NCI-H1694 (cell line): ENCODE results near the gene MPST.
"Not testable (repeated sequence)": the region's sequence is repeated elsewhere in the genome, so short reads cannot be mapped to it uniquely, and the experiment has no call there.

Experiments used
- DNase-seq: peaks from one replicate; lab custom pipeline; 2025; lab: John Stamatoyannopoulos, UW

Gene MPST

DNA sequence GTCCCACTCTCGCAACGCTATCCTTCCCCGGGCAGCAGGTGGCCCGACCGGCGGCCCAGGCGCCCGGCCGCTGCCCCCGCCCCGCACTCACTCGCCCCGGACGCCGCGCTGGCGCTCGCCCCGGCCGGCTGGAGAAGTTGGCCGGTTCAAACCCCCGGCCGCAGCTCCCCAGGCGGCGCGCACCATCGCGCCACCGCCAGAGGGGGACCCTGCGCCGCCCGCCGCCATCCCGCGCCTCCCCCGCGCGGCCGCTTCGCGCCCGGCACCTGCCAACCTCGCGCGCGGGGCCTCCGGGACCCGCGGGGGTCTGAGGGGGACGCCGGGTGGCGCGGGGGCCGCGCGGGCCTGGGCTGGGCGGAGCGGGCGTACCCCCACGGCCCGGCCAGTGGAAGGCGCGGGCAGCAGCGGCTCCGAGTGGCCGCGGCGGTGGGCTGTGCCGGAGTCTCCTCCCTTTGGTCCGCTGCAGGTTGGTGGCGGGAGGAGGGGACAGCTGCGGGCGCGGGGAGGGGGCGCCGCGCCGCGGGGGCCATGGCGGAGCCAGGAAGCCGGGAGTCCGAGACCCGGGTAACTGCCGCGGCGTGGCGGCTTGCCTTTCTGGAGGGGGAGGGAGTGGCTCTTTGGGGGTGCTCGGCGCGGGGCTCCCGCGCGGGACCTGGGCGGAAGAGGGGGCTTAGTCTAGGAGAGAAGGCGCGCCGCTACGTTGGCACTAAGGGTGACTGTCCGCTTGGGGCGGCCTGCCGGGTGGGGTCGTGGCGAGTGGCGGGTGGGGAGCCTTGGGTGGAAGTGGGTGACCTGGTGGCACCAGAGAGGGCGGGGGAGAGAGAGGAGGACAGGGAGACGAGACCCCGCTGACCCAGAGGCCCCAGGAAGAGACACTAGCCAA lies at the start of gene MPST, which contains the start of gene TST:
MPST (plus strand) TSS at position 434 of the 883 bp plus-strand sequence; CDS start at position 529, 95 bp downstream.
TST (minus strand) TSS at position 139 of the 883 bp plus-strand sequence. CDS start 715 bp downstream, outside the sequence.
- no peak for DNase-seq

DNA sequence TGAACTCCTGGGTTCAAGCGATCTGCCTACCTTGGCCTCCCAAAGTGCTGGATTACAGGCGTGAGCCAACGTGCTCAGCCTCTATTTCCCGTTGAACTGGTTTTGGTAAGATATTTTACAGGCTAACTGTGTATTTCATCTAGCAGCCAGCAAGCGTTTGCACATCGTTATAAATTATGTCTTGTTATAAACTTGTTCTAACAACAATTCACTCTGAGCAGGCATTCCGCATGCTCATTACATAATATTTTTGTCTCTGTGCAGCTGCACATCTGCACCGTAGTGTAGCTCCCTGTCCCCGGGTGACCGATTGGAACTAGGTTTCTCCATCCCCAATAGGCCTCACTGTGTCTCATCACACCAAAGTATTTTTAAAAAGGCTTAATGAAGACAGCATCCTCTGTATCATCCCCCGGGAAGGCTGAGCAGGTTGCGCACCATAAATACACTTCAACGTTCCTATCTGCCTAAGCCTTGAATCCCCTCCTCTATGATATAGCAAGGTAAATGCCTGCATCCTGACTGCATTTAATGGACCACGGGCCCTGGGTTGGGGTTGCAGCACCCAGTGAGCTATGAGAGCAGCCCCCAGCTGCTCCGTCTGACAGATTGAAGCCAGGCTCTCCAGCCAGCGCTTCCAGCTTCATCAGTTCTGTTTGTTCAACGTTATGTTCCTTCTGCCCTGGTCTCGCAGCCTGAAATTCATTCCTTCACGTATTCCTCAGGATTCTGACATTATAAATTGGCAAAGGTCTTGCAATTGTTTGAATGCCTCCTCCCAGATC lies 48.0 kb upstream of the MPST start:
- no peak for DNase-seq

DNA sequence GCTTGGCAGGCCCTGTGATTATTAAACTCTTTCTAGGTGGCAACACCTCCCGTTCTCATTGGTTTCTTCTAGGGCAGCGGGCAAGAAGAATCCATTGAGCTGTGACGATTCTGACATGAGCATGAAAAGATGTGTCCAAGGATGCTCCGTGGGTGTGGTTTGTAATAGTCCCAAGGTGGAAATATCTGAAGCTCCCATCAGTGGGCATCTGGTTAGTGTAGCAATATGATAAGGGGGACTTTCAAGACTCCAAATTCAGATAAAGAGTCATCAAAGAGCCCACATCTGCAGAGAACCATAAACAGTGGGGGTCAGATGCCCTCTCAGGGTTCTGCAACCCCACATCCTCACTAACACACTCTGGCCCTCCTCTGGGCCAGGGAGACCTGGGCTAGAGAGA lies 42.9 kb upstream of the MPST start:
- DNase-seq: no peak

- DNase-seq: peak; percentile 17
These were observed 42.1 kb upstream of the MPST start for GRCh38 chr22:36977401-36977861.

DNA sequence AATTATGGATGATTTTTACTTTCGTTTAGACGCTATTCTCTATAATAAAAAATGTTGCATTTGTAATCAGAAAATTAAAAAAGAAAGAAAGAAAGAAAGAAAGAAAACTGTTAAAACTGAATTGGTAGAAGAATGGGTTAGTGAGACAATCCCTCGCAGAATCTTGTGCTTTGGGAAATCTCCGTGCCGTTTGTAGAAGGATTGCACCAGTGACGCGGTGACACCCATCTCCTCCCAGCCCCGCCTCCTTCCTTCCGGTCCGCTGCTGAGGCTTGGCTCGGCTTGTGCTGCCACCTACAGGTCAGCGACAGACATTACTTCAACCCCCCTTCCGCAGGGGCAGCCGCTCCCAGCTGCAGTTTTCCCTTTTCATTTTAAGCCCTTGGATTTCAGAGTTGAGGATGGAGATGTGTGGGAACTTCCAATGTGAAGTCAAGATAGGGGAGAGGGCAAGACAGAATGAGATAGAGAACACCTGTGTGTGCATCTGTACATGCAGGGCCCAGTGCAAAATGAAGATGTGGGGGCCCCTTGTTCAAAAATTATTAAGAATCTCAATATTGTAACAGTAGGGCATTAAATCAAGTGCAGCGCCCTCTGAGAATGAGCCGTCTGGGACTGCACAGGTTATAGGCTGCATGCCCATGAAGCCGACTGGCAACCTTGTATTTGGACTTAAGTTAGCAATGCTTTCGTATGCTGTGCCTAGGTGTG lies 41.4 kb upstream of the MPST start:
- DNase-seq: peak; percentile 44

- DNase-seq: no peak
These were observed 40.3 kb upstream of the MPST start for GRCh38 chr22:36979016-36979910.

DNA sequence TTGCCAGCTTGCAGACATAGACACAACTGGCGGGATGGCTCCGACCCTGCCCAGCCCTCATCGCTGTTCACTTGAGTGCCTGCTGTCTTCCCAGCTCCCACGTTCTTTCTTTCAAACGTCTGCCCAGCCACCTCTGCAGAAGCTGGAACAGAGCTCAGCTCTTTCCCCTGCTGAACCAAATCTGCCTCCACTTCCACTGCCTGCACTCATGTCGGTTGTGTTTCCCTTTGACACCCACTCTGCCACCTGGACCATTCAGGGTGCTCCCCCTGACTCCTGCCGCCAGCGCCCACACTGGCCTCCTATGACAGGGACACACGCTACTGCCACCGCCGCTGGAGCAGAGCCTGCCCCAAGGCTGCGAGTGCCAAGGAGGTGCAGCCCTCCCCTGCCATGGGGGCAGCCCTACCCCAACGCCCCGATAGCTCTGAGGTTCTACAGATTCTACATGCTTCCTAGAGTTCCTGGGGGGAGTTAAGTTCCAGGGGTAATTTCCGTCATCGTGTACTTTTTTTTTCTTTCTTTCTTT lies 38.2 kb upstream of the MPST start:
- no peak for DNase-seq

DNA sequence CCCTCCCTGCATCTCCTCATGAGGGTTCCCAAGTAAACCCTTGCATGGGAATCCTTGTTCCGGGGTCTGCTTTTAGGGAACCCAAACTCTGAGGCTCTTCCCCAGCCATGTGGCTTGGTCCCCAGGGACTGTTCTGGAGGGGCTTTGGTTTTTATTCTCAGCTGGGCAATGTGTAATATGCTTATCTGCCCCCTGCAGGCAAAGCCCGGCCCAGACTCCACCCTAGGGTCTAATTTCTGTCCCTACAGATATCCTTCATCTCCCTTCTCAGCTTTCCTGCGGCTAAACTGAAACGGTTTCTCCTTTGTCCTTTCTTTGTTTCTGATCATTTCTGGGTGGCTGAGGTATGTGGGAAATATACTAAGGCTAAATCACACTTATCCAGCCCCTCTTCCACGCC lies 37.4 kb upstream of the MPST start:
- DNase-seq: no peak

DNA sequence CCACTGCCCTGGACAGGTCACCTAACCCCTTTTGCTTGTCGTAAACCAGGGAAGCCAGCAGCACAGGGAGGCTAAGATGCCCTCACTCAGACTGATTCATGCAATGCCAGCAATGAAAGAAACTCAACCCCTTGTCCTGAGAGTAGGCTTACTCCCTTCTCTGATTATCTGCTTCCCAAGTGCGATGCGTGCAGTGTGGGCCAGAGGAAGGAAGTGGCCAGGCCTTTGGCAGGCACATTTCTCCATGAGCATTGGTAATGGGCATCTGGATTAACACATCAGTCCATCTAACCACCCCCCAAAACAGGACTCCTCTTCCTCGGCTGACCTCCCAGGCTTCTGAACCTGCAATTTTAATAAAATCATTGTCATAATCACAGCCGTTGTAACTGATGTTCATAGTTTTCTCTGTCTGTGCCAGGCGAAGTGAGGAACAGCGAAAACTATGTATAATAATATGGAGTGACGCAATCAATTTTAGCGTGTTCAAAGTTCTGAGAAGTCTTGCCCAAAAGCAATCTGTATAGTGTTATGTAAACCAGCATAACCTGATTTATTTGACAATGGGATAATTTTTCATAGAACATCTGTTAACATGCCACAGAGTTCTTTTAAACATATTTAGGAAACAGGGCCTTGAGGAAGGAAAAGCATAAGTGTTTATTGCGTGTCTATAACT lies 34.2 kb upstream of the MPST start:
- no peak for DNase-seq

DNA sequence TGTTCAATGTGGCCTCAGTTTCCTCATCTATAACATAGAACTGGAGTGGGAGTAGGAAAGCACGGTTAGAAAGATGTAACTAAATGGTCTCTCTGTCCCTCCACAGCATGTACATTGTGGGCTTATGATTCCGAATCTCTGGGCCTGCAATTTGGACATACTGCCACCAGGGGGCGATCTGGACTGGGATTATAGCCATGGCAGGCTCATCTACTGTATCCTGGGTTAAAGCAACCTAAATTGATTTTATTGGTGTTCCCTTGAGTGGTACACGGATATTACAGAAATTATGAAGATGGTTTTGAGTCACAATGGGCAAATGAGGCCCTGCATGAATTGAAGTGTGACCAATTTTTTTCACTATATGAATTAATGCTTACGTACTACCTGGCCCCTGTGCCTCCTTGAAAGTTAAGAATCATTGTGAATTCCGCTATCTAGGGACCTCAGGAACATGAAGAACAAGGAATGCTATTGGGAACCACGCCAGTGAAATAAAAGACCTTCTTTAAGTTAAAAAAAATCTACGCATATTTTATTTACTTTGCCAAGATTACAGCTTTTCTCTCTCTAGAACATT lies 33.2 kb upstream of the MPST start:
- DNase-seq: peak; percentile 33

DNA sequence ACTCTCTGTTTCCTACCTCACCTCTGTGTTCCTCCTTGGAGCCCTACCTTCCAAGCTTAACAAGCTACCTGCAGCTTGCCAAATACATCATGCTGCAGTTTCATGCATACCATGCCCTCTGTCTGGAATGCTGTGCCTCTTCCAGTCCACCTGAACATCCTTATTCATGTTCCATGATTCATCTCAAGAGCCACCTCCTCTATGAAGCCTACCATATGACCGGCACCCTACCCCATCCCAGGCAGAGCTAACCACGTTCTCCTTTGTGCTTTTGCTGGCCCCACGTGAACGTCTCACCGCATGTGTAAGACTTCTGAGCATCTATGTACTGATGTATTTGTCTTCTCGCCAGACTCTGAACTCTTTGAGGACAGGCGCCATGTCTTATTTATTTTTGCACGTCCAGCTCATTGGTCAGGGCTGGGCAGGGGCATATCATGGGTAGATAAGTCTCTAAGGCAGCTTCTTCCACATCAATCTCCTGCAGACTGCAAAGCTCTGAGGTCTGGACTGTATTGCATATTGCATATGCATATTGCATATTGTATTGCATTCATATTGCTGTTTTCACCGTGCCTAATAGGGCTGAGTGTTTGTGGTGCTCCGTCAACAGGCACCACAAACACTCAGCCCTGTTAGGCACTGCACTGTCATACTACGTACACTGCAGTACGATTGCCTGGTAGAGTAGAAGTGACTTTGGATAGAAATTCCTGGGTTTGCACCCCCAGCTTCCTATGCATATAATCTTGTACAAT lies 31.3 kb upstream of the MPST start:
- no peak for DNase-seq

GRCh38 chr22:36989012-36989411 lies 30.5 kb upstream of the MPST start:
- not testable (repeated sequence) for DNase-seq

DNA sequence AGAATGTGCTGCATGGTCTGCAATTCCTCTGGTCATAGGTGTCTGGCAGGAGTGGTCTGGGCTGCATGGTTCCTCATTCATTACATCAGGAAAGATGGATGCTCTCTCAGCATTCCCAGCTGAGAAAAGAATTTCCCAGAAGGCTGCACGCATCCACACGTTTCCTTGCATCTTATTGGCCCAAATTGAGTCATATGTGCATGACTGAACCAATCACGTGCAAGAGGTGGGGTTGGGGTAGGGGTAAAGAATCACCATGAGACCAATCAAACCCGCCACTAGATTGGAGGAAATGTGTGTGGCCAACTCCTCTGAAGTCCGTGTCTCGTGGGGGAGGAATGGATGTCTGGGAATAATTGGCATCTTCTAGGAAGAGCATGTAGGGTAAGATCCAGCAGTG lies 29.1 kb upstream of the MPST start:
- DNase-seq: no peak

DNA sequence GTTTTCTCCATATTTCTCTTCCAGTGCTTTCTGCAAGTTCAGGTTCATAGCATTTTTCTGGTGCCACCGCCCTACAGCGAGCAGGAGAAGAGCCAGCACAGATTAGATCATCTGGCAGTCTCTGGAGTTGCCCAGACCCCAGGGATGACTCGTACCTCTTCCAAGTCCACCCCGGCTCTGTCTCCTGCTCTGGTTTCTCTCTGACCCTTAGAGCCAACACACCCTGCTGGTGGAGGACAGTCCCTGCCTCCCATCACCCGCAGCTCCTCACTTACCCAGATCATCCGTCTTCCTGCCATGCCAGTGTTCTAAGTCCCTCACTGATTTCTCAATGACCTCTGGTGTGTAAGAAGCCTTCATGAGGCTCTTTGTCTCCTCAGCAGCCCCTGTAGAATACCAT lies 28.3 kb upstream of the MPST start:
- no peak for DNase-seq

DNA sequence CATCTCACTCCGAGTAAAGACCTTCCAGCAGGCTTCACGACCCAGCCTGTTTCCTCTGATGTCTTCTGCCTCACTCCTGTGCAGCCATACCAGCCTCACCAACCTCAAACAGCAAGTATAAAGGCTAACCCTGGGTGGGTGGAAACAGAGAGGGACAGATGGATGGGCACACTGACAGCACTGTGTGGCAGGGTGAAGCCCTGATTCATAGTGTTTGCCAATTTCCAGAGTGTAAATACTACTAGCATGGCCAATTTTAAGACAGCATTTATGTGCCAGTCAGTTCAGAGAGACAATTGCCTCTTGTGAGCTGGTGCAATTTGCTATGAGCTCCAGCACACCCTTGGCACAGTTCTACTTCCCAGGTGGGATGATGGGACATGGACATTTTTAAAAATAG lies 21.8 kb upstream of the MPST start:
- DNase-seq: no peak

DNA sequence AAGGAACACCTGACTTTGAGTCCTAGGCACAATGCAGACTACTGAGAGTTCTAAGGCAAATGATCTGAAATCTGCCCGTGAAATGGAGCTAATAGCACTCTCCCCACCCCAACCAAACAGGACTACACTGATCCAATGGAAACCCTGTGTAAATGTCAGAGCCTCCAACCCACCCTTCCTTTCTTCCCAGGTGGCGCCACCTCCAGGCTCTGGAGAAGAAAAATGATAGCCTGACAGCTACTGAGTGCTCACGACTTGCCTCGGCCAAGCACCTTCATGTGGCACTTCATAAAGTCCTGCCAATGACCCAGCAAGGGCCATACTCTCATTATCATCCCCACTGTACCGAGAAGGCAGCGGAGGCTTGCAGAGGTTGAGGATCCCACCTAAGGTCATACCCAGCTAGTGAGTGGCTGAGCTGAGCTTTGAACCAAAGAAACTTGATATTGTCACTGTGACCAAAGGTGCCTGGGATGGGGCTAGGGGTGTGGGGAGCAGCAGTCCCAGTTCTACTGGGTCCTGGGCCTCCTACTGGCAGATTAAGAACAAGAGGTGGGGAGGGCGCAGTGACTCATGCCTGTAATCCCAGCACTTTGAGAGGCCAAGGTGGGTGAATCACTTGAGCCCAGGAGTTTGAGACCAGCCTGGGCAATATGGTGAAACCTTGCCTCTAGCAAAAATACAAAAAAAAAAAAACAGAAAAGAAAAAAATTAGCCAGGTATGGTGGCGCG lies 20.8 kb upstream of the MPST start:
- DNase-seq: no peak

DNA sequence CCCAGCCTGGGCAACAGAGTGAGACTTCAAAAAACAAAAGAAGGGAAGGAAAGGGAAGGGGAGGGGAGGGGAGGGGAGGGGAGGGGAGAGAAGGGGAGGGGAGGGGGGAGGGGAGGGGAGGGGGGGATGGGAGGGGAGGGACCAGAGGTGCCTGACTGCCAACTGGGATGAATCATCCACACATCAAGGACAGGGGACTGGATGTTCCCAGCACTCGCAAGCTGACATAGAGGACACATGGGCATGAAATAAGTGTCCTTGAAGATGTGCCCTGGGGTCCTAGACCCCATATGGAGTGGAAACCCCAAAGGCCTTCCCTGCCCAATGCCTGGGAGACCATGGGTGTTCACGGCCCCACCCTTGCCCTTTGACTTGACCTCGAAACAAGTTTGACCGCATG lies 20.1 kb upstream of the MPST start:
- no peak for DNase-seq

- DNase-seq: no peak
These were observed 18.6 kb upstream of the MPST start for GRCh38 chr22:37000676-37001534.
